Chondrocyte (in vitro differentiated cells): Measurements from ENCODE around the gene AOAH. TPM values are rescaled to one million over a fixed set of nuclear protein-coding genes. Genes with fewer than 3 reads are reported as not detected.

Experiments
- DNase-seq: peaks from one replicate; pipeline ENCODE4 v3.0.0; 2021; ENCODE audit warnings: mixed read lengths, low spot score
- H3K27ac Mint-ChIP-seq: one replicate; pipeline ENCODE4 v1.8.0; 2021; ENCODE audit warnings: mild to moderate bottlenecking, moderate library complexity, mixed read lengths; ENCODE audit not compliant: unreplicated experiment
- H3K27me3 Mint-ChIP-seq: 2 replicates; pipeline ENCODE4 v1.8.0; 2021; ENCODE audit warnings: low read depth, mixed read lengths
- H3K36me3 Mint-ChIP-seq: 2 replicates; pipeline ENCODE4 v1.8.0; 2021; ENCODE audit warnings: low read depth, mixed read lengths
- H3K4me1 Mint-ChIP-seq: 2 replicates; pipeline ENCODE4 v1.8.0; 2021; ENCODE audit warnings: low read depth, mild to moderate bottlenecking, mixed read lengths
- H3K4me3 Mint-ChIP-seq: one replicate; pipeline ENCODE4 v1.8.0; 2021; ENCODE audit warnings: mild to moderate bottlenecking, moderate library complexity, mixed read lengths; ENCODE audit not compliant: unreplicated experiment
- H3K9me3 Mint-ChIP-seq: 2 replicates; pipeline ENCODE4 v1.8.0; 2021; ENCODE audit warnings: low read depth, mixed read lengths
- CTCF ChIP-seq: fragments of 200-600 bp; sonication (generic); IDR thresholded peaks from 2 replicates; pipeline ENCODE4 v1.5.0; 2021; ENCODE audit warnings: antibody characterized with exemption, mild to moderate bottlenecking, moderate library complexity
- total RNA-seq: library from RNA; stranded (reverse); gene quantifications from 3 replicates; pipeline ENCODE4 v1.2.1, GENCODE V29; 2021

The AOAH gene
- total RNA-seq, 1 donor from 2014 or later, result not detected

DNA sequence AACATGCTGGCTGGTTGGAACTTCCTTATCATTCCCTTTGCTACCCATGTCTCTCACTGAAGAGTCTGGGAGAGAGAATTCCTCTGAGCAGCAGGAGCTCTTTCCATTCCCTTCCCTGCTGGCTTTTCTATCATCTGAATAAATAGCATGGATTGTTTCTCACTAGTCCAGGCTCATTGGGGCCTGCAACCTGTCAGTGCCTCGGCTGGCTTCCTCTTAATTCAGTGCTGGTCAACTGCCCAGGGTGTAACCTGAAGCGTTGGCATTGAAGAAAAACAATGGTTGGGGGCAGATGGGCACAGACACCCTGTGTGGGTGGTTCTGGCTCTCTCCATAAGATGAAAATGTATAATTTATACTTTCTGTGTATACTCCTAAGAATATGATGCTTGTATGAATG is 179.0 kb downstream of the AOAH start:
- Mint-ChIP-seq H3K36me3 (no peaks in the 10 kb centered on the region), H3K4me3 (no peak overlapping the region), H3K9me3 (no peaks in the 10 kb centered on the region), H3K4me1 (no peaks in the 10 kb centered on the region), H3K27ac (no peak overlapping the region), H3K27me3 (peaks cover 13% of the 10 kb centered on the region)
- no peak for DNase-seq
- TF ChIP-seq CTCF, result no peak

DNA sequence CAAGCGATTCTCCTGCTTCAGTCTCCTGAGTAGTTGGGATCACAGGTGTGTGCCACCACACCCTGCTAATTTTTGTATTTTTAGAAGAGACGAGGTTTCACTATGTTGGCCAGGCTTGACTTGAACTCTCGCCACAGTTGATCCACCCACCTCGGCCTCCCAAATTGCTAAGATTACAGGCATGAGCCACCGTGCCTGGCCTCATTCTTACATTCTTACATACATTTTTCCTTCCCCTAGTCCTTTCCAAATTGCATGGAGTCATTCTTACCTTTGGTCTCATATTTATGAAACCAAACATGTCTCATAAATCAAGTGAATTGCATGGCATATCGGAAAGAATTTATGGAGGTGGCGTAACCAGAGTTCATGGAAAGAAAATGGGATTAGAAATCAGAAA is 186.2 kb downstream of the AOAH start:
- DNase-seq, result no peak
- Mint-ChIP-seq H3K9me3 (no peaks in the 10 kb centered on the region), H3K4me1 (no peaks in the 10 kb centered on the region), H3K27me3 (peaks cover 6% of the 10 kb centered on the region), H3K27ac (no peak overlapping the region), H3K36me3 (no peaks in the 10 kb centered on the region), H3K4me3 (no peak overlapping the region)
- TF ChIP-seq CTCF, result no peak

- Mint-ChIP-seq H3K27ac (no peak overlapping the region), H3K36me3 (no peaks in the 10 kb centered on the region), H3K4me1 (no peaks in the 10 kb centered on the region), H3K27me3 (no peaks in the 10 kb centered on the region), H3K9me3 (no peaks in the 10 kb centered on the region), H3K4me3 (no peak overlapping the region)
- DNase-seq, result no peak
- no peak for TF ChIP-seq CTCF
Observed at GRCh38 chr7:36535866-36536664, 188.2 kb downstream of the AOAH start.

DNA sequence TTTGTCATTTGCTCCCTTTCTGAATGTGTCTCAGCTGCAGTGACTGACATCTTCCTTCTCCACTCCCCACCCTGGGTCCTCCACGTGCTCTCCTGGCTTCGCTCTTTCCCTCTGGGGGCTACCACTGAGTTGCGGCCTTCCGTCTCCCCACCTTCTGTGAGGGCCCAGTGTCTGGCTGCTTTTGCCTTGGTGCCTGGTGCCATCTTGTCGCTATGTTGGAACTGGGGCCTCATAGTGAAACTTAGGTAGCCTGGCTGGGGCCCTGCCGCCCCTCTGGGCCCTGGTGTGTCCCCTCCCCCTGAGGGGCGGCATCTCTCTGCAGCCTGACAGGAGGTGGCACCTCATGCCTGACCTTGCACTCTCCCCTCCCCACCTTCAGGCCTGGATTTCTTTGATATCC is 190.6 kb downstream of the AOAH start:
- no peak for DNase-seq
- no peak overlapping the region for H3K27ac Mint-ChIP-seq
- no peaks in the 10 kb centered on the region for H3K36me3 Mint-ChIP-seq
- H3K27me3 Mint-ChIP-seq, result no peaks in the 10 kb centered on the region
- no peaks in the 10 kb centered on the region for H3K4me1 Mint-ChIP-seq
- no peaks in the 10 kb centered on the region for H3K9me3 Mint-ChIP-seq
- no peak for TF ChIP-seq CTCF
- no peak overlapping the region for H3K4me3 Mint-ChIP-seq

- DNase-seq, result no peak
- H3K4me3 Mint-ChIP-seq, result no peak overlapping the region
- TF ChIP-seq CTCF, result no peak
- H3K4me1 Mint-ChIP-seq, result peaks cover 2% of the 10 kb centered on the region
- H3K27me3 Mint-ChIP-seq, result no peaks in the 10 kb centered on the region
- H3K9me3 Mint-ChIP-seq, result no peaks in the 10 kb centered on the region
- H3K27ac Mint-ChIP-seq, result no peak overlapping the region
- H3K36me3 Mint-ChIP-seq, result no peaks in the 10 kb centered on the region
Observed at GRCh38 chr7:36532981-36533499, 191.3 kb downstream of the AOAH start.
